Epithelial cell of proximal tubule (primary cell): Measurements from ENCODE around the gene RCE1. TPM values are rescaled to one million over a fixed set of nuclear protein-coding genes. Genes with fewer than 3 reads are reported as not detected.

Experiments
- DNase-seq: peaks from one replicate; pipeline ENCODE4 v3.0.0-alpha.2; 2011; ENCODE audit warnings: low read depth
- H3K4me3 ChIP-seq: 2 replicates; pipeline ENCODE4 v1.5.1; 2011; ENCODE audit warnings: low read depth, mild to moderate bottlenecking, low read length
- CTCF ChIP-seq: conservative IDR thresholded peaks from 2 replicates; pipeline ENCODE4 v1.5.1; 2012; ENCODE audit warnings: low read depth, mild to moderate bottlenecking, low read length
- total RNA-seq: library from RNA; depleted of rRNA; stranded (reverse); fragments of >200 nt; gene quantifications from 2 replicates; pipeline ENCODE4 v1.2.3, GENCODE V29; 2015

The RCE1 gene
- total RNA-seq, 1 donor from 2014 or later: 41.7 TPM

DNA sequence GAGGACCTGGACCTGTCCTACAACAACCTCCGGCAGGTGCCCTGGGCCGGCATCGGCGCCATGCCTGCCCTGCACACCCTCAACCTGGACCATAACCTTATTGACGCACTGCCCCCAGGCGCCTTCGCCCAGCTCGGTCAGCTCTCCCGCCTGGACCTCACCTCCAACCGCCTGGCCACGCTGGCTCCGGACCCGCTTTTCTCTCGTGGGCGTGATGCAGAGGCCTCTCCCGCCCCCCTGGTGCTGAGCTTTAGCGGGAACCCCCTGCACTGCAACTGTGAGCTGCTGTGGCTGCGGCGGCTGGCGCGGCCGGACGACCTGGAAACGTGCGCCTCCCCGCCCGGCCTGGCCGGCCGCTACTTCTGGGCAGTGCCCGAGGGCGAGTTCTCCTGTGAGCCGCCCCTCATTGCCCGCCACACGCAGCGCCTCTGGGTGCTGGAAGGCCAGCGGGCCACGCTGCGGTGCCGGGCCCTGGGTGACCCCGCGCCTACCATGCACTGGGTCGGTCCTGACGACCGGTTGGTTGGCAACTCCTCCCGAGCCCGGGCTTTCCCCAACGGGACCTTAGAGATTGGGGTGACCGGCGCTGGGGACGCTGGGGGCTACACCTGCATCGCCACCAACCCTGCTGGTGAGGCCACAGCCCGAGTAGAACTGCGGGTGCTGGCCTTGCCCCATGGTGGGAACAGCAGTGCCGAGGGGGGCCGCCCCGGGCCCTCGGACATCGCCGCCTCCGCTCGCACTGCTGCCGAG is 15.1 kb downstream of the RCE1 start:
- H3K4me3 ChIP-seq: no peak overlapping the region
- TF ChIP-seq CTCF: no peak
- DNase-seq: no peak

- no peak overlapping the region for H3K4me3 ChIP-seq
- TF ChIP-seq CTCF: no peak
- no peak for DNase-seq
Measured at GRCh38 chr11:66858939-66859685, 15.9 kb downstream of the RCE1 start.

DNA sequence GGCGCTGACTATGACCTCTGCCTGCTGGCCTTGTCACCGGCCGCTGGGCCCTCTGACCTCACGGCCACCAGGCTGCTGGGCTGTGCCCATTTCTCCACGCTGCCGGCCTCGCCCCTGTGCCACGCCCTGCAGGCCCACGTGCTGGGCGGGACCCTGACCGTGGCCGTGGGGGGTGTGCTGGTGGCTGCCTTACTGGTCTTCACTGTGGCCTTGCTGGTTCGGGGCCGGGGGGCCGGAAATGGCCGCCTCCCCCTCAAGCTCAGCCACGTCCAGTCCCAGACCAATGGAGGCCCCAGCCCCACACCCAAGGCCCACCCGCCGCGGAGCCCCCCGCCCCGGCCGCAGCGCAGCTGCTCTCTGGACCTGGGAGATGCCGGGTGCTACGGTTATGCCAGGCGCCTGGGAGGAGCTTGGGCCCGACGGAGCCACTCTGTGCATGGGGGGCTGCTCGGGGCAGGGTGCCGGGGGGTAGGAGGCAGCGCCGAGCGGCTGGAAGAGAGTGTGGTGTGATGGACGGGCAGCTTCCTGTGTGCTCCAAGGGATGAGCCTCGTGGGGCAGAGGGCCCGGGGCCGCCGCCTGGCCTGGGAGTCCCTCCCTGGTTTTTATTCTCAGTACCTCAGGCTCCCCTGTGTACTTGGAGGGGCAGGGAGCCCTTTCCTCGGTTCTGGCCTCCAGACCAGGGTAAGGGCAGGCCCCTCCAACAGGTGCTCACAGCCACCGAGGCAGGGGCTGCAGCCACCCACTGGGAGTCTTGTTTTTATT is 16.6 kb downstream of the RCE1 start:
- TF ChIP-seq CTCF: no peak
- H3K4me3 ChIP-seq: no peak overlapping the region
- no peak for DNase-seq

DNA sequence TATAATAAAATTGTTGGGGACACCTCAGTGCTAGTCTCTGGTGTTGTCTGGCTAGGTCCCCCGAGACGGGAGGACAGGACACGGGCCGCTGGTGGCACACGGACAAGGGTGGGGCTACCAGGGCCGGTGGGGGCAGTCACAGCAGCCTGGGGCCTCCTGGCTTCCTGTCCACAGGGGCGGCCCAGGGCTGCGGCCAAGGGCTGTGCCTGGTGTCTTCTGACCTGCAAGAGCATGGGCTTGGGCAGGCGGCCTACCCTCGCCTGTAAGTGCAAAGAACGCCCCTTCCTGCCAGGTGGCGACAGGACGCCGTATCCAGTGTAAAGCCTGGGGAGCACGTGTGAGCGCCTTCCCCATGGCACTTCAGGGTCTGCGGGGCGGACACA is 17.2 kb downstream of the RCE1 start:
- no peak for TF ChIP-seq CTCF
- no peak for DNase-seq
- no peak overlapping the region for H3K4me3 ChIP-seq

- no peak for TF ChIP-seq CTCF
- no peak overlapping the region for H3K4me3 ChIP-seq
Measured at GRCh38 chr11:66861038-66861773, 18.0 kb downstream of the RCE1 start.

GRCh38 chr11:66861774-66862558 is 18.7 kb downstream of the RCE1 start:
- H3K4me3 ChIP-seq: no peak overlapping the region
- no peak for TF ChIP-seq CTCF
- no peak for DNase-seq

More at GRCh38 chr11:66861038-66861773, 18.0 kb downstream of the RCE1 start:
- DNase-seq: no peak
